ENCODE measurements around the gene PTX4.
"Not testable (repeated sequence)": the region's sequence is repeated elsewhere in the genome, so short reads cannot be mapped to it uniquely, and the experiment has no call there.

PTX4 gene

DNA sequence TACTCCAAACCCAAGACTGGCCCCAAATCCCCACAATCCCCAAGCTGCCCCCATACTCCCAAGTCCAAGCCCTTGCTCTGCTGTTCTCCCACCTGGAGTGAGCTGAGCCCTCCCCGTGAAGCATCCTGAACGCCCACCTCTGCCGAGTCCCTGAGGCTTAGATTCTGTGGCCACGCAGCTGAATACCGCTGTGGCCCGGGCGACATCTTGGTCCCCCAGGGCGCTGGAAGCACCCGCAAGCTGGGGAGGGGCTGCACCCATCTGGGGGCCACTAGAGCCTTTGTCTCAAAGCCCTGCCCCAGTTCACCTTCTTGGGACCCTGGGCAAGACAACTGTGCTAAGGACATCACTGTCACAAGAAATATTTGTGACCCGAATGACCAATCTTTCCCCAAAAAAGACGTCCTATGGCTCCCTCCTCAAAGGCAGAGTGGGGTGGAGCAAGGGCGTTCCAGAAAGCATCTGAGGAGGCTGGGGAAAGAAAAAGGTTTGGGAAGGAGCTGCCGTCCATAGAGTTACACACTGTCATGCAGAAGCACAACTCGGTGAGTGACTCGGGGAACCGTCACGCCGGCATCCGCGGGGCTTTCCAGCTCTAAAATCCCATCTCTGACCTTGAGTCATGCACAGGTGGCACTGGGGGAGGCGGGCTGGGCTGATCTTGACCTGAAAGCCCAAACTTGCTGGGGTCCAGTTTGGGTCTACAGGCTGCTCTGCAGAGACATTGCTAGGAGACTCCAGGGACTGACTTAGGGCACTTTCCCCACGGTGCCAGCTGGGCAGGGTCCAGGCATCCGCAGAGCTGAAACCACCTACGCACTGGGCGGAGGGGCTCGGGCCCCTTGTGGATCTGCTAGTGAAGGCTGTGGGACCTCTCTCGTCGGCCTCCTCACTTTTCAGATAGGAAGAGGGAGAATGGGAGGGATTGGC, 6.6 kb downstream of the PTX4 start:
- no peak for DNase-seq (ENCODE audit: low read depth in 2 of 2)

DNA sequence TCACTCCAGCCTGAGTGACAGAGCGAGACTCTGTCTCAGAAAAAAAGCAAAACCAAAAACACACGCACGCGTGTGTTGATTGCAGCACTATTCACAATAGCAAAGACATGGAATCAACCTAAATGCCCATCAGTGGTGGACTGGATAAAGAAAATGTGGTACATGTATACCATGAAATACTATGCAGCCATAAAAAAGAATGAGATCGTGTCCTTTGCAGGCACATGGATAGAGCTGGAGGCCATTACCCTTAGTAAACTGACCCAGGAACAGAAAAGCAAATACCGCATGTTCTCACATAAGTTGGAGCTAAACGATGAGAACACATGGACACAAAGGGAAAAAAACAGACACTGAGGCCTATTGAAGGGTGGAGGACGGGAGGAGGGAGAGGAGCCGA, 9.8 kb downstream of the PTX4 start:
- DNase-seq (ENCODE audit: low read depth in 2 of 2), result not testable (repeated sequence)

DNA sequence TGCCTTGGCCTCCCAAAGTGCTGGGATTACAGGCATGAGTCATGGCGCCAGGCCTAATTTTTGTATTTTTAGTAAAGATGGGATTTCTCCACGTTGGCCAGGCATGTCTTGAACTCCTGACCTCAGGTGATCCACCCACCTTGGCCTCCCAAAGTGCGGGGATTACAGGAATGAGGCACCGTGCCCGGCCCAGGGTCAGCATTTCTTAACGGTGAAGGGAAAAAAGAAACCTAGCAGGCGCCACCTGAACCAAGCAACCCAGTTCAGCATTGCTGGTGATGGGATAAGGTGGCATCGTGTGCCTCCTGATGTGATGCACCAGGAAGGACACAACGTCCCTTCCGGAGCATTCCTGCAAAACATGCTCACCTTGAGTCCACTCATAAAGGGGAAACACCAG, 11.7 kb downstream of the PTX4 start:
- DNase-seq (ENCODE audit: low read depth in 2 of 2), result no peak

DNA sequence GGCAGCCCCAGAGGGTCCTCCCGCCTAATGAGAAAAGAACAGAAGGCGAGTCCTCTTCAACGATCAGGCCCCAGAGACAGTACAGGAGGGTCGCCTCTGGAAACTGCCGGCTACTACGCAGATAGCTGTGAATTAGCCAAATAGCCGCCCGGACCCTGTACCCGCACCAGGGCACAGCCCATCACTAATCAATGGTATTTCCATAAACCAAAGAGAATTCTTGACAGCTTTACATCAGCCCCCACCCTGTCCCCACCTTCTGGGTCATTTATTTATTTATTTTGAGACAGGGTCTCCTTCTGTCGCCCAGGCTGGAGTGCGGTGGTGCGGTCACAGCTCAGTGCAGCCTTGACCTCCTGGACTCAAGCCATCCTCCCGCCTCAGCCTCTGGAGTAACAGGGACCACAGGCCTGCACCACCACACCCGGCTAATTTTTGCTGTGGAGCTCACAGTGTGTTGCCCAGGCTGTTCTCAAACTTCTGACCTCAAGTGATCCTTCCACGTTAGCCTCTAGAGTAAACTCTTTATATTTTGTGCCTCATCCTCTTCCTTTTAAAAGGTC, 13.1 kb downstream of the PTX4 start:
- DNase-seq (ENCODE audit: low read depth in 2 of 2), result no peak

DNA sequence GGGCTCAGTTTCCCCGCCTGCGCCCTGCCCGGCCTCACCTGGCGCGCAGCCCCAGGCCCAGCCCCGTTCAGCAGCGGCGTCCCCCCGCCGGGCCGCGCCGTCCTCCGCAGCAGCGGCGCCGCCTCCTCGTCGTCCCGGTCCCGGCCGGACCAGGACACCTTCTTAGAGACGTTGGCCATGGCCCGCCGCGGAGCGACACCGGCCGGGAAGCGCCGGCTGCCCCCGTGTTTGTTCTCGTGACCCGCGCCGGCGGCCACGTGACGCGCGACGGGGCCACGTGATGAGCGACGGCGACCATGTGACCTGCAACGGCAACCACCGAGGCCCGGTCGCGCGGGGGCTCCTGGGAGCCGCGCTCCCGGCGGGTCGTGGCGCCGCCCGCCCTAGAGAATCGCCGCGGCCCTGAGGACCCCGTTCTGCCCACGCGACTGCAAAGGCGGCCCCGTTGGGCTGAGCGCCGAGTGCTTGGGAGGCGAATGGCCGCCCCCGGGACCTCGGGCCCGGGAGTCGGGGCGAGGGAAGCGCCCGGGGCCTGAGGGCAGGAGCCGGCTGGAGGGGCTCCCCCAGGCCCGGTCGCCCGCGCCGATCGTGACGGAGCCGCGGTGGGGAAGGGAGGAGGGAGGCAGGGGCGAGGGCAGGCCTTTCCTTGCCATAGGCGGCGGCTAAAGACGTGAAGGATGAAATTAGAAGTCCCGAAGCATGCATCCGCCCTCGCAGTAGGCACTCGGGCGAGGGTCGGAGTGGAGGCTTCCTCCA, 13.8 kb downstream of the PTX4 start, which contains the start of gene CLCN7:
CLCN7 (minus strand) TSS at position 233 of the 756 bp plus-strand sequence; CDS start at position 179, 54 bp downstream.
- peak; percentile 64 to 74 for DNase-seq (ENCODE audit: low read depth in 2 of 2)

DNA sequence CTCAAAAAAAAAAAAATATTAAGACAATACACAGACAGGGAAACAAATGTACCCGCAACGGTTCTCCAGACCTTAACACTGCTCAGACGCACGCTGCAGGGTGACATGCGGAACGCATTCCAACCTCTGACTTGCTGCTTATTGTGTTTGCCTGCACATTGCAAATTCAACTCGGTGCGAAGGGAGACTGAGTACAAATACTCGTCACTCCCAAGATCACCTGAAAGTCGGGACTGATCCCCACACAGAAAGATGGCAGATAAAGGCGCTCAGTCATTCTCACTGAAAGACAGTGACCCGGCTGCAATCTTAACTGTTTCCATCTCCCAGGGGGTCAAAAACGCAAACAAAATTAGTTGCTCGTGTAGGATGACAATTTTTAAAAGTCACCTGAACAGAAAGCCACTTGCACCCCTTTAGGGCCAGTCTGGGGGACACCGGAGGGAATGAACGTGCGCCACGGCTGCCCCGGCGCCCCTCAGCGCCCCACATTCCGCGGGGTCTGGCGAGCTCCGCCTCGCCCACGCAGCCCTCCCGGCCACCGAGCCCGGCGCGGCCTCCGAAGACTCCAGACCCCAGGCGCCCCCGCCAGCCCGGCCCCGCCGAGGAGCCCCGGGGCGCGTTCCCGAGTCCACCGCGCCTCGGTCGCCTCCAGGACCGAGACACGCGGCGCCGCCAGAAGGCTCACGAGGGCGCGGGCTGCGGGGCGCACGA, 14.5 kb downstream of the PTX4 start:
- no peak for DNase-seq (ENCODE audit: low read depth in 2 of 2)

DNA sequence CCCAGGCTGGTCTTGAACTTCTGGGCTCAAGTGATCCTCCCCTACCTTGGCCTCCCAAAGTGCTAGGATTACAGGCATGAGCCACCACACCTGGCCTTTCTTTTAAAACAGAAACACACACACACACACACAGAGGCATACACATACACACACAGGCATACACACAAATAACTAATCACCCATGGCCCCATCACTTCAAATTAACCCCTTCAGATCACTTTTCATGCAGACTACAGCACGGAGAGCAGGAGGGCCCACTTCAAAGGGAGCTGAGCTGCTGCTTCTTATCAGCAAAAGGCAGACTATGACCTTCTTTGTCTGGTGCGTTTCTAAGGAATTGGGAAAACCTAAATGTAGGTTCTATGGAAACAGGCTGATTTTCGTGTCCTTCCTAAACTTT, 15.8 kb downstream of the PTX4 start:
- no peak for DNase-seq (ENCODE audit: low read depth in 2 of 2)

DNA sequence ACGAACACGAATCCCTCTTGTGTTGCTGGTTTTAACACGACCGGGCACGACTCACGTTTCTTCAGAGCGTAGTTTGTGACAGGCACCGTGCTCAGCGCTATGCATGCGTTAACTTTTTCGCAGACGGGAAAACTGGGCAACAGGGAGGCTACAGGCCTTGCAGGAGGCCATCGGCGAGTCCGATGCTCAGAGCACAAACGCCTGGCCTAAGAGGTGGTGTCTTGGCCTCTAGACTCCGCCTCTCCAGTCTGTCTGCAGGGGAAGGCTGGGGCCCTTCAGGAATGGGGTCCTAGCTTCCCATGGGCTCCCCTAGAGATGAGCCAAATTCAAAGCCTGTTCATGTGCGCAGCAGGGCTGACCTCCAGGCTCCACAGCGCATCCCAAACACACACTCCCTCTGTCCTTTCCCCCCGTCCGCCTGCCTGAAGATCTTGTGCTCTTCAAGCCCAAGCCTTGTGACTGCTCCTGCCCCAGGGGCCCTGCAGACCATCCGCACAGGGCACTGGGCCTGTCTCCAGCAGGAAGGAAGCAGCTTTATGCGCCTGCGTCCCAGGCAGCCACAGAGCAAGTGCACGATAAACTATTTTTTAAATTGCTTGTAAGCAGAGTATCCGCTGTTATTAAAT, 17.1 kb downstream of the PTX4 start:
- DNase-seq (ENCODE audit: low read depth in 2 of 2), result no peak

DNA sequence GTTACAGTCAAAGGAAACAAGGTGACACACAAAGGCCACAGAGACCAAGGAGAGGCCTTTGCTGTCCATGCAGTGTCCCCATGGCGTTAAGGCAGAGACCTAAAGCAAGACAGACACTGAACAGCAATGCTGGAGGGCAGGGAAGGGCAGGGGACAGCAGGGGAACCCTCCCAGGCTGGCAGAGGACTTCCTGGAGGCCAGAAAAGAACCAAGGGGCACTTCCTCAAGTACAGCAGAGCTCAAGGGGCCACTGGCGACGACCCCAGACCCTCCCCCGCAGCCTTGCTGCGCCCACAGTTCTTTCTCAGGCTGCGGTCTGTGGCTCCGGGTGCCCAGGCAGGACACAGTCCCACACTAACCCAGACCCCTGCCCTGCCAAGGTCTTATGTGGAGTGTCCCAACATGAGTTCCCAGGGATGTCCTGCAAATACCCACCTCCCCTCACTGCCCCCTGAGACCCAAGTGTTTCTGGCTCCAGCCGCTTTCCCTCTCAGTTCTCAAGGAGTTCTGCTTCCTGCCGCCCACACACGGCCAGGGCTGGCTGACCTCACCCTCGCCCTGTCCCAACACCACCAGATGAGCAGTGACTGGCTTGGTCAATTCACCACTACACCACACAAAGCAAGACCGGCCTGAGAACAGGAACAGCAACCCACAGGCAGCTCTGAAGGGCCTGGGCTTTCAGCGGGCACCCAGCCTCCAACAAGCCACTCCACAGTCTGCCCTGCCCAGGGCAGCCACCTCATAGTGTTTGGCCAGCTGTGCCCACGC, 18.1 kb downstream of the PTX4 start:
- DNase-seq (ENCODE audit: low read depth in 2 of 2), result no peak

DNA sequence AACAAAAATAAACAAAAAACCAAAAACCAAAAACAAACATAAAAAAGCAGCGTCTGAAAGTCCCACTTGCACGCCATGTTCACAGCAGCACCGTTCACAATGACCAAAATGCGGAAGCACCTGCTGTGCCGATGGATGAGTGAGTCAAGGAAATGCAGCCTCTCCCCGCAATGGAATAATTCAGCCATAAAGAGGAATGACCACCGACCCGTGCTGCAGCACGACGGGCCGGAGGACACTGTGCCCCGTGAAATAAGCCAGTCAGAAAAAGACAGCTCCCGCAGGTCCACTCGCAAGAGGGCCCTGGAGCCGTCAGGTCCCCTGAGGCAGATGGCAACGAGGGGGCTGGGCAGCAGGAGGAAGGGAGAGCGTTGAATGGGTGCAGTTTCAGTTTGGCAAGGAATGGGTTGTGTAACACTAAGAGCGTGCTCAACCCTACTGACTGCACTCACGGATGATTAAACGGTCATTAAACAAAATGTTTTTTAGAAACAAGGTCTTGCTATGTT, 19.0 kb downstream of the PTX4 start:
- DNase-seq (ENCODE audit: low read depth in 2 of 2), result no peak

DNA sequence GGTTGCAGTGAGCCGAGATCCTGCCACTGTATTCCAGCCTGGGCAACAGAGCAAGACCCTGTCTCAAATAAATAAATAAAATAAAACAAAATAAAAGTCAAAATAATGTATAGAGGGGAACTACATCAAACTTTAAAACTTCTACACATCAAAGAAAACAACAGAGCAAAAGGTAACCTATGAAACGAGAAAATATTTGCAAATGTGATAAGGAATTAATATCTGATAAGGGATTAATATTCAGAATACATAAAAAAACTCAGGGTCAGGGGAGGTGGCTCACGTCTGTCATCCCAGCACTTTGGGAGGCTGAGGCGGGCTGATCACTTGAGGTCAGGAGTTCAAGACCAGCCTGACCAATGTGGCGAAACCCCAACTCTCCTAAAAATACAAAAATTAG, 19.6 kb downstream of the PTX4 start:
- not testable (repeated sequence) for DNase-seq (ENCODE audit: low read depth in 2 of 2)

DNA sequence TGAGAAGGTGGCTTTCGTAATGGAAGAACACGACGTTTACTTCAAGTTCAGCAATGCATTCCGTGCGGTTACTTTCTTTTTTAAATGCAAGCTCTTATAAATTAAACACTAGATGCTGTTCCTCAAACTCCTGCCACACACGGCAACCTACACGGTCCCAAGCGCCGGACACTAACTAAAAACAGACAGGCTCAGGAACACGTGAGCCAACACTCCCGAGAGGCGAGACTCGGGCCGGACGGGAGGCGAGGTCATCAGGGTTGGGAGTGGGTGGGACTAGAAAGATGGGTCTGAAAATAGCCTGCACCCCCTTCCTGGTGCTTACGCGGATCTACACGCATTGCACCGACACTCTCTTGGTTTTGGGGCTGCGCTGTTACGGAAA, 20.3 kb downstream of the PTX4 start:
- DNase-seq (ENCODE audit: low read depth in 2 of 2), result no peak

DNA sequence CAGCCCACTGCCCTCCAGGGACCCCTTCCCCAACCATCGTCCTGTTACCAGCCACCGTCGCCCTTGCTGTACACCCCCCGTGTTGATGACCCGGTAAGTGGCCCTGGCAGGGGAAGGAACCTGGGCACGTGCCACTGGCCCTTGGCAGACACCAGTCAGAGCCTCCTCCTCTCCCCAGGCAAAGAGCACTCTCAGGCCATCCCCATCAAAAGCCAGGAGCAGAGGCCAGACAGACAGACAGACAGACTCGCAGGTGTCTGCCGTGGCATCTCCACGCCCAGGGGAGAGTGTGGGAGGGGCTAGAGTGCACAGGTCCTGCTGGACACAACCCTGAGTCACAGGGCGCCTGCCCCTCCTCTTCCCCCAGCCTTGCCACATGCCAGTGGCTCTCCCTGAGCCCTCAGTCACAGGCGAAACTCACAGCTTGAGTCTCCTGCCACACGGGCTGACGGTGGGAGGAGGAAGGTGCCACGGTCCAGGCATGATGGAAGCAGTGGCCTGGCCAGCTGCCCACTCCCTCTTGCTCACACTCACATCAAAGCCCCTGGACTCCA, 21.7 kb downstream of the PTX4 start:
- no peak for DNase-seq (ENCODE audit: low read depth in 2 of 2)

DNA sequence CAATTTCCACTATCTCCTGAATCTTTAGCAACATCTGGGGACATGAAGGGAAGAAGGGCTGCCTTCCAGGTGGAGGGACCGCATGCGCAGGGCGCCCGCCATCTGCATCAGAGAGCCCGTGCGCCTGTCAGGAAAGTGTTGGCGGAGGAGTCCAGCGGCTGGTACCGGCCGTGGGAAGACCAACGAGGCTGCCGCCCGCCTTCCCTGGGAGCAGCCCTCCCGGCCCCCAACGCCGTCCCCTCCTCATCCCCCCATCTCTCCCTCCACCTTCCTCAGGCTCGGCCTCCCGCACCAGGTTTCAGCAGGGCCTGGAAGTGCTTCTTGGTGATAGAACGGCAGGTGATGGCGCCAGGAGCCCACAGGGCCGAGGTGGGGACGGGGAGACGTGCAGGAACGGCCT, 22.7 kb downstream of the PTX4 start:
- DNase-seq (ENCODE audit: low read depth in 2 of 2), result no peak

DNA sequence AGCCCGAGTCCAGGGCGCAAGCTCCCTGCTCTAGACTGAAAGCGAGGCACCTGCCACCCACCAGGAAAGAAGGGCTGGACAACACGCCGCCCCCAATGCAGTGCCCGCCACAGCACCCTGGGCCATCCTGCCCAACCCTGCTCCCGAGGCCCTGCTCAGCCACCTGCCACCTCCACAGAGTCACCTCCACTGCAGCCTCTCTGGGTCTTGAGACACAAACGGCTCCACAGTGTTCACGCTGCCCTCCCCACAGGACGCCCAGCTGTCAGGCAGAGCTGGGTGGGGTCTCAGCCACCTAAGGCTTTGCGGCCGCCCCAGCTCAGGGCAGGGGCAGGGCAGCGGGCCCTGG, 23.2 kb downstream of the PTX4 start:
- no peak for DNase-seq (ENCODE audit: low read depth in 2 of 2)

DNA sequence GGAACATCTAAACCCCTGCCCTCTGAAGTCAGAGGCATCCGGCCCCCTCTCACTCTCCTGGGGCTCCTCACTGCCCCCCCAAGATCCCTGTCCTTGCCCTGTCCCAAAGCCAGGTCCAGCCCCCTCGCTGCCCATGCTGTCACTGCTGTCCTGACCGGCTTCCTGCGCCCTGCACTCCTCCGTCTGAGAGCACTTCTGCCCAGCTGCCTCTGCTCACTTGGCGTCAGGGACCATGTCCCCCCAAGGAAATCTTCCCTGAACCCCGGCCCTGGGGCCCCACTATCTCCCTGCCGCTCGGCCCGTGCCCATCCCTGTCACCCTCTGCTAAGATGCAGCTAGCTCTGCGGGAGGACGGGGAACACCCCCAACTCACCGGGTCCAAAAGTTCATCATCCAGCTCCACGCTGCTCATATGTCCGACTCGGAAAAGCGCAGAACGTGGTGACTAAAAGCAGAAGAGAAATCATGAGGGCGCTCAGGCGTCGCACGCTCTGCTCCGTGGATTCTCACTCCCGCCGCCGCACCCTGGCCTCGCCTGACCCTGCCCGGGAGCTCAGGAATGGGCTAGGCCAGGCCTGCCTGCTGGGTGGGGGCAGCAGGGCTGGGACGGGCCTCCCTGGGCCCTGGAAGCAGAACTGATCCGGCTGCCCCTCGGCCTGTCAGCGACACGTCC, 23.7 kb downstream of the PTX4 start:
- no peak for DNase-seq (ENCODE audit: low read depth in 2 of 2)

DNA sequence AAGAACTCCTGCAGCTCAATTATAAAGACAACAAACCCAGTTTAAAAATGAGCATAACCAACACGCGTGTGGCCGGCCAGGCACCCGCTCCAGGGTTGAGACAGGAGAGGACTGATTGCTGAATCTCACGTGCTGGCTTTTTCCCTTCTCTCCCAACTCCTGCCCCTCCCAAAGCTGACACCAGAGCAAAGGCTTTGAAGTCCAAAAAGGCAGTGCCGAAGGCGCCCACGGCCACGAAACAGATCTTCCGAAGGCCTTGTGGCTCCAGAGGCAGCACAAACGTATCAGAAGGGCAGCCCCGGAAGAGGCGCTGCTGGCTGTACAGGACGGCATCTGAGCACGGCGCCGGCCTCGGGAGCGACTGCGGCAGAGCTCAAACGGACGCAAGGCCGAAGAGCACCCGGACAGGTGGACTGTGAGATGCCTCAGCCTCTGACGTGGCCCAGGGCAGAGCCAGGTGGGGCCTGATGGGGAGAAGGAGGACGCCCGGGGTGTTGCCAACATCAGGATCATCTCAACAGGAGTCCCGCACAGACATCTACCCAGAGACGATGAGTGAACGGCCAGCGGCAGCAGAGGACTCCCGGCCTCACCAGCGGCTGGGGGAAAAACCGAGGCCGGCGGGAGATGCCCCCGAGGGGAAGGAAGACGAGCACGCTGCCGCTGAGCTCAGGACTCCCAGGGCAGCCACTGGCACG, 24.4 kb downstream of the PTX4 start:
- DNase-seq (ENCODE audit: low read depth in 2 of 2), result no peak

DNA sequence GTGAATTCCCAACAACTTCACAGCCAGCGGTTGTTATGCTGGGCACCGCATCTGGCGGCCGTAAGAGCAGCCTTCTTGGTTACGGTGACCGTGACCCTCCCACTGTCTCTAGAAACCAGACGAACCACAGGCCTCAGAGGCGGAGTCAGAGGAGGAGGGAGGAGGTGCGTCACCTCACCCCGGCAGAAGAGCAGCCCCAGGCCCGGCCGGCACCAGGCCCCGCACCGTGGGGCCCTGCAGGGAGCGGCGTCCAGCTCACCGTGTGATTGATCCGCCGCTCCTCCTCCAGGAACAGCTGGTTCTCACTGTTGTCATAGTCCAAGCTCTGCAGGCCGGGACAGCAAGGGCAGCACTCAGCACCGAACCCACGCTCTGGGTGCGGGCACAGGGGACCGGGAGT, 27.6 kb downstream of the PTX4 start:
- no peak for DNase-seq (ENCODE audit: low read depth in 2 of 2)

DNA sequence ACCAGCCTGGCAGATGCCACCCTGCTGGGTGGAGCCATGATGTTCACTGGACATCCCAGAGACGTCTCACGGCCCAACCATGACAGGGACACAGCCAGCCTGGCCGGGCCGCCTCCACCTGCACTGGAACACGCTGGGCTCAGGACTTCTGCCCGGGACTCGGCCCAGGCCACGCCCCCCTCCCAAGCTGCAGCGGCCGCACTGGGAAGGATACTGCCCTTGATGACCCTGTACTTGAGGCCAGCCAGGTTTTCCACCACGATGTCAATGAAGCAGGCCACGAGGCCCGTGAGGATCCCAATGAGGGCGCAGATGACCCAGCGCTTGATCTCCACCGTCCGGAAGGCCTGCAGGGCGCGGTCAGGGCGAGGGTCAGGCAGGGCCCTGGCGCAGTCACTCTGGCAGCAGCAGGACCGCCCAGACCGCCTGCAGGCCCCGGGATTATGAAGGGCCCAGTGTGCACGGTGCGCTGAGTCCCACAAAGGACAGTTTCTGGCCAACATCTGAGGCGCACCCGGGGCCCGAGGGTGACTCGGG, 28.1 kb downstream of the PTX4 start:
- no peak for DNase-seq (ENCODE audit: low read depth in 2 of 2)

Data from stimulated activated CD4-positive, alpha-beta T cell treated with anti-CD3 and anti-CD28 coated beads, Interleukin-1b, Interleukin-23, amount 100 ng/mL, for 1 hour (primary cell).